CD4-positive, alpha-beta T cell (primary cell): ENCODE results near the gene TULP4. TPM values are rescaled to one million over a fixed set of nuclear protein-coding genes. Genes with fewer than 3 reads are reported as not detected.
A peak's percentile ranks its signal among the peaks of the same experiment; 100 is the strongest.

Experiments
- ATAC-seq: fragments of 200-7000 bp; cut with Tn5 transposase; one replicate; pipeline ENCODE4 v1.10.0; 2022; ENCODE audit warnings: mild to moderate bottlenecking; ENCODE audit not compliant: poor library complexity
- CTCF ChIA-PET: fragments of 350-600 bp; sonication (Branson Sonifier 250); formaldehyde crosslinking; loops from one replicate; lab custom pipeline; 2021; ENCODE audit warnings: antibody characterized with exemption, inconsistent platforms; lab: Charles Lee
- POLR2A ChIA-PET: fragments of 350-600 bp; sonication (Branson Sonifier 250); formaldehyde crosslinking; loops from one replicate; lab custom pipeline; 2021; ENCODE audit warnings: antibody characterized with exemption, inconsistent platforms; lab: Charles Lee
- DNase-seq, 14 experiments: peaks; one replicate each; pipeline ENCODE4 v3.0.0-alpha.2; 2013 to 2020; ENCODE audit warnings: mixed read lengths in 2 of 14
- H3K27ac ChIP-seq, 2 donors: one replicate each; pipeline versions ENCODE4 v1.5.1 to v1.7.0; 2013; ENCODE audit warnings: low read length in 2 of 2, low read depth in 1 of 2, mild to moderate bottlenecking in 1 of 2
- H3K27me3 ChIP-seq, 2 experiments: 1 replicate in 1 of 2; 2 replicates in 1 of 2; pipeline versions ENCODE4 v1.6.1 to v1.7.0; 2013; ENCODE audit warnings: low read length in 2 of 2, control low read depth in 1 of 2, mild to moderate bottlenecking in 1 of 2, moderate library complexity in 1 of 2; ENCODE audit not compliant: insufficient read depth in 2 of 2, control insufficient read depth in 1 of 2
- H3K36me3 ChIP-seq: one replicate; pipeline ENCODE4 v1.6.1; 2013; ENCODE audit warnings: low read length, control low read depth; ENCODE audit not compliant: insufficient read depth
- H3K4me1 ChIP-seq: one replicate; pipeline ENCODE4 v1.6.1; 2013; ENCODE audit warnings: low read length, control low read depth; ENCODE audit not compliant: insufficient read depth
- H3K4me3 ChIP-seq: one replicate; pipeline ENCODE4 v1.5.1; 2013; ENCODE audit warnings: mild to moderate bottlenecking, low read length, moderate library complexity
- H3K9me3 ChIP-seq, 2 experiments: 1 replicate in 1 of 2; 2 replicates in 1 of 2; pipeline versions ENCODE4 v1.6.1 to v1.7.0; 2013; ENCODE audit warnings: low read length in 2 of 2, mild to moderate bottlenecking in 2 of 2, control low read depth in 1 of 2, moderate library complexity in 1 of 2; ENCODE audit not compliant: control insufficient read depth in 1 of 2, insufficient read depth in 1 of 2
- H3K27ac Mint-ChIP-seq: one replicate; pipeline ENCODE4 v1.8.0; 2020; ENCODE audit warnings: mixed read lengths
- H3K27me3 Mint-ChIP-seq: one replicate; pipeline ENCODE4 v1.8.0; 2021; ENCODE audit warnings: mixed read lengths
- H3K36me3 Mint-ChIP-seq: one replicate; pipeline ENCODE4 v1.8.0; 2021; ENCODE audit warnings: low read depth, mixed read lengths
- H3K4me1 Mint-ChIP-seq: one replicate; pipeline ENCODE4 v1.8.0; 2021; ENCODE audit warnings: low read depth, mixed read lengths
- H3K4me3 Mint-ChIP-seq: one replicate; pipeline ENCODE4 v1.8.0; 2020; ENCODE audit warnings: mild to moderate bottlenecking, mixed read lengths
- H3K9me3 Mint-ChIP-seq: one replicate; pipeline ENCODE4 v1.8.0; 2020; ENCODE audit warnings: mixed read lengths
- intact Hi-C, 2 experiments: fragments of 100-400 bp; cut with DNase I in 1 of 2; cut with micrococcal nuclease in 1 of 2; formaldehyde crosslinking; loops; one replicate each; pipeline versions ENCODE4 v1.15.1 to v1.9.0; 2023 to 2025; cut with DNase I, micrococcal nuclease
- total RNA-seq, 174 experiments: library from RNA in 2 of 174; stranded (reverse) in 2 of 174; gene quantifications; one replicate each; pipeline ENCODE4 v1.2.3 and lab custom pipeline; 2021 to 2026
- TF ChIP-seq, protein P1 (sequence below): fragments of 200-600 bp; IDR thresholded peaks from one replicate; pipeline ENCODE4 v1.8.0; 2022; ENCODE audit warnings: antibody characterized with exemption, mild to moderate bottlenecking

The TULP4 gene
- total RNA-seq, 2 experiments from 2014 or later = 66.1 to 68.2 TPM

DNA sequence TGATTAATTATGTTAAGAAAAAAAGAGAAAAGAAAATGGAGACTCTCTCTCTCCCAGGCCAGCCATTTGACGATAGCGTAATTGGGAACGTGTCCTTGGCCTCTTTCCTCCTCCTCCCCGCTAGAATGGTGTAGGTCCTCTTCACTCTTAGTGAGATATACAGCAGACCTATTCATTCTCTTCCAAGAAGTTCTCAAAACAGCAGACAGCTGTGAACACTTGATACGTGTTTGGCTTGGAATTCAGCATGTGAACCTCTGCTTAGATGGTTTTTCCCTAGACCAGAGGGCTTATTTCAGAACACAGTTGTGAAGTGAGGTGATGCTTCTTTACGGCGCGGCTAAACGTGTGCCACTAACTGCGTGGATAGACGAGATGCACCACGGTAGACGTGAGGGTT is 32.6 kb upstream of the TULP4 start:
- H3K27me3 ChIP-seq = no peaks in the 10 kb centered on the region
- no peaks in the 10 kb centered on the region for H3K9me3 Mint-ChIP-seq
- no peaks in the 10 kb centered on the region for H3K9me3 ChIP-seq
- CTCF ChIA-PET = no interaction called here
- H3K27ac Mint-ChIP-seq = no peak overlapping the region
- peaks cover 9% of the 10 kb centered on the region for H3K36me3 Mint-ChIP-seq
- intact Hi-C loops = no loop called here
- no peak overlapping the region for H3K4me3 Mint-ChIP-seq
- TF ChIP-seq, protein P1, sequence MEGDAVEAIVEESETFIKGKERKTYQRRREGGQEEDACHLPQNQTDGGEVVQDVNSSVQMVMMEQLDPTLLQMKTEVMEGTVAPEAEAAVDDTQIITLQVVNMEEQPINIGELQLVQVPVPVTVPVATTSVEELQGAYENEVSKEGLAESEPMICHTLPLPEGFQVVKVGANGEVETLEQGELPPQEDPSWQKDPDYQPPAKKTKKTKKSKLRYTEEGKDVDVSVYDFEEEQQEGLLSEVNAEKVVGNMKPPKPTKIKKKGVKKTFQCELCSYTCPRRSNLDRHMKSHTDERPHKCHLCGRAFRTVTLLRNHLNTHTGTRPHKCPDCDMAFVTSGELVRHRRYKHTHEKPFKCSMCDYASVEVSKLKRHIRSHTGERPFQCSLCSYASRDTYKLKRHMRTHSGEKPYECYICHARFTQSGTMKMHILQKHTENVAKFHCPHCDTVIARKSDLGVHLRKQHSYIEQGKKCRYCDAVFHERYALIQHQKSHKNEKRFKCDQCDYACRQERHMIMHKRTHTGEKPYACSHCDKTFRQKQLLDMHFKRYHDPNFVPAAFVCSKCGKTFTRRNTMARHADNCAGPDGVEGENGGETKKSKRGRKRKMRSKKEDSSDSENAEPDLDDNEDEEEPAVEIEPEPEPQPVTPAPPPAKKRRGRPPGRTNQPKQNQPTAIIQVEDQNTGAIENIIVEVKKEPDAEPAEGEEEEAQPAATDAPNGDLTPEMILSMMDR = no peak
- H3K36me3 ChIP-seq = no peaks in the 10 kb centered on the region
- no peak for ATAC-seq
- no peak overlapping the region for H3K4me3 ChIP-seq
- DNase-seq = no peak
- no peak overlapping the region for H3K27ac ChIP-seq
- POLR2A ChIA-PET = no interaction called here
- H3K4me1 ChIP-seq = peaks cover 21% of the 10 kb centered on the region
- H3K4me1 Mint-ChIP-seq = peaks cover 24% of the 10 kb centered on the region
- H3K27me3 Mint-ChIP-seq = no peaks in the 10 kb centered on the region

DNA sequence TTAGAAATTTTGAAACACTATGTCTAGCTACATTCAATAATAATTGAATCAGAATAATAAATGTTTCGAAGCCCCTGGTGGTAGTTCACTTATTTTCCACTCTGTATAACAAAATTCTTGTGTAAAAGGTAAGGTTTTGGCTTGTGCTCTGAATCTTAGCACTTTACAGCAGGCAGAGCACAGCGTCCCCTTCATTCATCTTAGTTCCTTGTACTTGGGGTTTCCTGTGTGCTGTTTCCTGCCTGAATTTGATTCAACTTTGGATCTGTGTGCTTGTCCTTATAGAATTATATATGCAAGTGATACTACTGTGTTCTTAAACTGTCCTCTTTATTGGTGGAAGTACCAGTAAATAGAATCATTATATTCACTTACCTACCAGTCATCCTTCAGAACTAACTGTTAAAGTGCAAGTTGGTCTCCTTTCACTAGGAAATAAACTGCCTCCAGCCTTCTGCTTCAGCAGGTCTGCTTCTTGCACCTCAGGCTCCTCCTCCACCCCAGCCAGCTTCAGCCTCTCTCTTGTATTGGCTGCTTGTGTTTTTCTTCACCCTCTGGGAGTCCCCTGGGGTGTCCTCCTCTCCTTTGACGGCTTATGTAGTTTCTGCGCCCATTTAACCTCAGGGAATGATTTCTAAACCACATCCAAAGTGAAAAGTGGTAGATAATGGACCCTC is 28.8 kb upstream of the TULP4 start:
- H3K4me1 Mint-ChIP-seq = peaks cover 54% of the 10 kb centered on the region
- CTCF ChIA-PET = interaction anchor here (1.0 kb wide), 1 partner anchor 52 kb away, joined by 4 read pairs; no protein-coding TSS in a partner anchor

GRCh38 chr6:158284007-158284875 is 28.0 kb upstream of the TULP4 start:
- no peaks in the 10 kb centered on the region for H3K27me3 Mint-ChIP-seq

More for the DNA sequence above, 28.8 kb upstream of the TULP4 start:
- no peak overlapping the region for H3K4me3 ChIP-seq
- TF ChIP-seq, protein P1 = no peak
- DNase-seq (peak in 8 of 14 experiments; percentile 4 to 71 (median 14)), ATAC-seq (peak; percentile 66)
- POLR2A ChIA-PET = interaction anchor here (2.5 kb wide), 1 partner anchor 13 kb away, joined by 10 read pairs; no protein-coding TSS in a partner anchor
- peak overlapping the region; percentile 77 for H3K27ac Mint-ChIP-seq
- H3K36me3 ChIP-seq = no peaks in the 10 kb centered on the region
- H3K27ac ChIP-seq = peak overlapping the region in 1 of 2 donors; percentile 69
- H3K9me3 ChIP-seq = no peaks in the 10 kb centered on the region
- no peaks in the 10 kb centered on the region for H3K27me3 Mint-ChIP-seq
- H3K9me3 Mint-ChIP-seq = no peaks in the 10 kb centered on the region
- H3K36me3 Mint-ChIP-seq = no peaks in the 10 kb centered on the region
- H3K4me1 ChIP-seq = peaks cover 31% of the 10 kb centered on the region
- H3K27me3 ChIP-seq = no peaks in the 10 kb centered on the region
- H3K4me3 Mint-ChIP-seq = peak overlapping the region; percentile 12
- intact Hi-C loops = no loop called here

More at GRCh38 chr6:158284007-158284875, 28.0 kb upstream of the TULP4 start:
- intact Hi-C loops = no loop called here
- CTCF ChIA-PET = no interaction called here
- Histone ChIP-seq H3K27me3 (no peaks in the 10 kb centered on the region), H3K4me3 (no peak overlapping the region), H3K4me1 (peaks cover 31% of the 10 kb centered on the region), H3K9me3 (no peaks in the 10 kb centered on the region), H3K36me3 (no peaks in the 10 kb centered on the region), H3K27ac (peak overlapping the region in 1 of 2 donors; percentile 69)
- H3K36me3 Mint-ChIP-seq = no peaks in the 10 kb centered on the region
- DNase-seq (peak in 4 of 14 experiments; percentile 25 to 71 (median 62)), ATAC-seq (peak; percentile 78)
- TF ChIP-seq, protein P1 = no peak
- no peaks in the 10 kb centered on the region for H3K9me3 Mint-ChIP-seq
- H3K4me1 Mint-ChIP-seq = peaks cover 54% of the 10 kb centered on the region
- POLR2A ChIA-PET = interaction anchor here (0.9 to 2.5 kb wide), 2 partner anchors 11 to 13 kb away, joined by 3 to 10 read pairs; no protein-coding TSS in a partner anchor
- peak overlapping the region; percentile 77 for H3K27ac Mint-ChIP-seq
- H3K4me3 Mint-ChIP-seq = peak overlapping the region; percentile 52
